ENCODE results near the gene UNKL.

Gene UNKL

GRCh38 chr16:1458336-1458976, 44.0 kb upstream of the UNKL start:
- no peak for DNase-seq (ENCODE audit: low read depth)
- TF ChIP-seq, protein P1, sequence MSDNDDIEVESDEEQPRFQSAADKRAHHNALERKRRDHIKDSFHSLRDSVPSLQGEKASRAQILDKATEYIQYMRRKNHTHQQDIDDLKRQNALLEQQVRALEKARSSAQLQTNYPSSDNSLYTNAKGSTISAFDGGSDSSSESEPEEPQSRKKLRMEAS (IDR thresholded peaks at IDR 0.05; ENCODE audit: low read depth, low read length) = no peak
- TF ChIP-seq CTCF (IDR thresholded peaks at IDR 0.05; ENCODE audit: low read depth, low read length) = no peak
- no peak for TF ChIP-seq MYC (IDR thresholded peaks at IDR 0.05; ENCODE audit: low read depth, low read length)
- no peak for TF ChIP-seq POLR2A (IDR thresholded peaks at IDR 0.05; ENCODE audit: extremely low read depth, insufficient read length)
- no peak overlapping the region for H3K4me3 ChIP-seq (ENCODE audit: low read depth, low read length)

DNA sequence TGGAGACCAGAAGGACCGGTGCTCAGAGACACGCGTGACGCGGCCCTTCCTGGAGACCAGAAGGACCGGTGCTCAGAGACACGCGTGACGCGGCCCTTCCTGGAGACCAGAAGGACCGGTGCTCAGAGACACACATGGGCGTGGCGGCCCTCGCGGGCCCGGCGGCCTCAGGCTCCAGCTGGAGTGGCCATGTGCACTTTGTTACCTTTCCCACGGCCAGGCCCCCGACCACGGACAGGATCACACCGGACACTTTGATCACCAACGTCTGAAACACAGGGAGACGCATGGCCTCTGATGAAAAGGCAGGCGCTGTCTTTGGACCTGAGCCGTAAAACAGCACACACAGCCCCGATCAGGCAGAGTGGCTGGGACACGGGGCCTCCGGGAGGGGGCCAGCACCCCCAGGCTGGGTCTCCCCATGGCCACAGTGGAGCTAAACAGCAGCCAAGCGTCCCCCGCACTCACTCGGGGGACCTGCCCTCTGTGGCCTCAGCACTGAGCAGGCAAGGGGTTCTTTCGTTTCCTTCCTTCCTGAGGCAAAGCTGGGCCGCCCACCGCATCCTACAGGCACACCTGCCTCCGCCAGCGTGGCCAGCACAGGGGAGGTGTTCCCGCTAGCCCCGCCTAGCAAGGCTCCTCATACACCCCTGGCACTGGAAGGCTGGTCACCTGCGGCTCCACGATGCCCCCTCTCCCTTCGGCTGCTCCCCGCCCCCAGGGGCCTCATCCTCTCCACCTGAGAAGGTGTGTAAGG, 43.2 kb upstream of the UNKL start:
- DNase-seq (ENCODE audit: low read depth) = no peak
- H3K4me3 ChIP-seq (ENCODE audit: low read depth, low read length) = no peak overlapping the region
- TF ChIP-seq MYC (IDR thresholded peaks at IDR 0.05; ENCODE audit: low read depth, low read length) (no peak), POLR2A (IDR thresholded peaks at IDR 0.05; ENCODE audit: extremely low read depth, insufficient read length) (no peak), CTCF (IDR thresholded peaks at IDR 0.05; ENCODE audit: low read depth, low read length) (no peak)
- TF ChIP-seq, protein P1 (IDR thresholded peaks at IDR 0.05; ENCODE audit: low read depth, low read length) = no peak

- no peak for DNase-seq (ENCODE audit: low read depth)
- TF ChIP-seq MYC (IDR thresholded peaks at IDR 0.05; ENCODE audit: low read depth, low read length) (no peak), POLR2A (IDR thresholded peaks at IDR 0.05; ENCODE audit: extremely low read depth, insufficient read length) (no peak), CTCF (IDR thresholded peaks at IDR 0.05; ENCODE audit: low read depth, low read length) (no peak)
- TF ChIP-seq, protein P1 (IDR thresholded peaks at IDR 0.05; ENCODE audit: low read depth, low read length) = no peak
- no peak overlapping the region for H3K4me3 ChIP-seq (ENCODE audit: low read depth, low read length)
Measured at GRCh38 chr16:1456951-1457350, 42.4 kb upstream of the UNKL start.

GRCh38 chr16:1455190-1456171, 41.0 kb upstream of the UNKL start:
- H3K4me3 ChIP-seq (ENCODE audit: low read depth, low read length) = no peak overlapping the region
- no peak for TF ChIP-seq POLR2A (IDR thresholded peaks at IDR 0.05; ENCODE audit: extremely low read depth, insufficient read length)
- DNase-seq (ENCODE audit: low read depth) = no peak

GRCh38 chr16:1454561-1454960, 40.1 kb upstream of the UNKL start:
- TF ChIP-seq MYC (IDR thresholded peaks at IDR 0.05; ENCODE audit: low read depth, low read length) = no peak
- no peak for TF ChIP-seq POLR2A (IDR thresholded peaks at IDR 0.05; ENCODE audit: extremely low read depth, insufficient read length)
- TF ChIP-seq, protein P1 (IDR thresholded peaks at IDR 0.05; ENCODE audit: low read depth, low read length) = no peak
- TF ChIP-seq CTCF (IDR thresholded peaks at IDR 0.05; ENCODE audit: low read depth, low read length) = no peak
- H3K4me3 ChIP-seq (ENCODE audit: low read depth, low read length) = no peak overlapping the region
- DNase-seq (ENCODE audit: low read depth) = no peak

All from NB4 (cell line).